Muscle of back (tissue), 13 donors: Measurements from ENCODE around the gene FAM83E. TPM values are rescaled to one million over a fixed set of nuclear protein-coding genes. Genes with fewer than 3 reads are reported as not detected.
"Not testable (repeated sequence)": the region's sequence is repeated elsewhere in the genome, so short reads cannot be mapped to it uniquely, and the experiment has no call there.

Experiments
- DNase-seq, 3 donors: peaks; one replicate each; pipeline versions ENCODE4 v3.0.0 to v3.0.0-alpha.2; 2013
- long read RNA-seq, 9 donors: transcript quantifications; one replicate each; lab custom pipeline, GENCODE V29; 2026
- polyA plus RNA-seq, 10 donors: library from polyadenylated mRNA; unstranded; fragments of 120-200 nt; gene quantifications; one replicate each; pipeline ENCODE4 v1.2.1, GENCODE V29; 2013; ENCODE audit not compliant: insufficient read length in 10 of 10

Gene FAM83E
- 1 to 10 TPM in 1 of 10 donors, under 1 TPM in 4, not detected in 5; 0.16 to 1.8 (median 0.24) TPM for polyA plus RNA-seq
- long read RNA-seq, donor 1 = 0 reads
- long read RNA-seq, donor 2 = 0 reads
- long read RNA-seq, donor 3 = 0 reads
- long read RNA-seq, donor 4 = 0 reads
- long read RNA-seq, donor 5 = 0 reads
- long read RNA-seq, donor 6 = 0 reads
- long read RNA-seq, donor 7 = 0 reads
- long read RNA-seq, donor 8 = 0 reads
- long read RNA-seq, donor 9 = 0 reads

GRCh38 chr19:48614436-48615230 lies at the start of gene FAM83E:
TSS of gene FAM83E (minus strand) at chr19:48615076. CDS start at chr19:48613372, 1,704 bp downstream.
- DNase-seq = no peak

GRCh38 chr19:48664476-48664875 lies 49.6 kb upstream of the FAM83E start:
- no peak for DNase-seq

GRCh38 chr19:48663667-48664066 lies 48.8 kb upstream of the FAM83E start:
- DNase-seq = no peak

GRCh38 chr19:48661711-48662090 lies 46.8 kb upstream of the FAM83E start:
- DNase-seq = no peak

GRCh38 chr19:48660852-48661710 lies 46.2 kb upstream of the FAM83E start:
- peak; percentile 78 to 91 (median 86) for DNase-seq

- DNase-seq = no peak
Measured at GRCh38 chr19:48659768-48660167, 44.9 kb upstream of the FAM83E start.

- no peak for DNase-seq
Measured at GRCh38 chr19:48658483-48658882, 43.6 kb upstream of the FAM83E start.

- not testable (repeated sequence) for DNase-seq
Measured at GRCh38 chr19:48657828-48658227, 43.0 kb upstream of the FAM83E start.

- peak in 2 of 3 donors; percentile 68 to 73 for DNase-seq
Measured at GRCh38 chr19:48656840-48657474, 42.1 kb upstream of the FAM83E start.

- DNase-seq = peak in 1 of 3 donors; percentile 74
Measured at GRCh38 chr19:48654299-48655059, 39.6 kb upstream of the FAM83E start.

- no peak for DNase-seq
Measured at GRCh38 chr19:48651683-48652048, 36.8 kb upstream of the FAM83E start.

GRCh38 chr19:48650974-48651682 lies 36.3 kb upstream of the FAM83E start:
- no peak for DNase-seq

- DNase-seq = no peak
Measured at GRCh38 chr19:48648134-48648533, 33.3 kb upstream of the FAM83E start.

GRCh38 chr19:48646722-48647216 lies 31.9 kb upstream of the FAM83E start:
- DNase-seq = no peak

GRCh38 chr19:48646001-48646721 lies 31.3 kb upstream of the FAM83E start, which contains the start of gene CA11:
TSS of gene CA11 (minus strand) at chr19:48646187. CDS start at chr19:48645632, 555 bp downstream.
- DNase-seq = peak; percentile 83 to 97 (median 92)

GRCh38 chr19:48645620-48646000 lies 30.7 kb upstream of the FAM83E start:
- DNase-seq = no peak

- DNase-seq = peak; percentile 63 to 91 (median 80)
Measured at GRCh38 chr19:48644839-48645619, 30.2 kb upstream of the FAM83E start.

GRCh38 chr19:48644355-48644754 lies 29.5 kb upstream of the FAM83E start:
- no peak for DNase-seq

GRCh38 chr19:48642862-48643261 lies 28.0 kb upstream of the FAM83E start:
- DNase-seq = no peak
